NOMO-1 treated with DMSO at 0.1 percent for 48 hours (cell line): ENCODE results near the gene MACROD2.
"Not testable (repeated sequence)": the region's sequence is repeated elsewhere in the genome, so short reads cannot be mapped to it uniquely, and the experiment has no call there.

Source experiments
- DNase-seq: peaks from one replicate; lab custom pipeline; 2025; ENCODE audit not compliant: unreplicated experiment; lab: John Stamatoyannopoulos, UW

Gene MACROD2

DNA sequence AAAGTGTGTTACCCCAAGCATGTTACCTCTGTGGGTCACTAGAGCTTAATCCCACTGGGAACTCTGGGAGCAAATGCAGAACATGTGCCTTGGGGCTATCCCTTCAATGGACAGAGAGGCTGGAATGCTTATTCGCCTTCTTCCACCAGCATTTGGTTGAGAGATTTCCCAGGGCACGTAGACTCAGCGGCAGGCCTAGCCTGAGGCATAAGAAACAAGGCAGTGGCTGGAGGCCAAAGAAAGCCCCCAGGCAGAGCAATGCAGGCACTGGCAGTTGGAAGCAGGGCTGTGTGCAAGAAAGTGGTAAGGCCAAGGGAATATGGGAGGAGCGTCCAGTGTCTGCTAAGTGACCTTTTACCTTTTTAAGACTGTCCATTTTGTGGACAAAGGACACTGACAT is 456.1 kb downstream of the MACROD2 start:
- no peak for DNase-seq

DNA sequence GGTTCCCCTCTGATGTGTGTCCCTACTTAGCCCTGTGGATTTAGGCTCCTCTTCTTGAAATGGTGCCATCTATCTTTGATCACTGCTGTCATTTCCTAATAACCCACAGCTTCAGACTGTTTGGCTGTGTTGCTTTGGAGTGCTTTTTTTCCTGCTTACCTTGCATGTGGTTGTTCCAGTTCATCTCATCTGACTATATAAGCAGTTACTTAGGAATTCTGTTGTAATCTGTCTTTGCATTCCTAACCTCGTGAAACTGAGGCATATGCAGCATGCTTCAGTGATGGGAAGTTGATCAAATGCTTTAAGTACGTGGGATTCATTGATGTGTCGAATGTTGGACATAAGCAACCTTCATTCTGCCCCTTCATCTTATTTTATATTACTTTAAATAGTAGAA is 457.9 kb downstream of the MACROD2 start:
- no peak for DNase-seq

DNA sequence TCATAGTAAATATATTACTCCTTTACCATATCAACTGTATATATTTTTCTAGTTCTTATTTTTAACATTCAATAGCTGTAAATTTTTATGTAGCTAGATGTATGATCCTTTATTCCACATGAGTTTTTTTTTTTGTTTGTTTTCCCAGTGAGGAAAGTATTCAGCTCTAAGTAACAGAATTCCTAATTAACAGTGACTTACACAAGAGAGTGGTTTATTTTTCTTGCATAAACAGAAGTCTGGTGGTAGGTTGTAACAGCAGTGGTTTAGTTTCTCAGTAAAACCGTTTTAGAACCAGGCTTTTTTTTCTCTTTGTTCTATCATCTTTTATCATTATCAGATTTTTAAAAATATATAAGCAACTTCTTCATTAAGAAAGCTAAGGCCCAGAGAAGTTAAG is 459.0 kb downstream of the MACROD2 start:
- DNase-seq: no peak

DNA sequence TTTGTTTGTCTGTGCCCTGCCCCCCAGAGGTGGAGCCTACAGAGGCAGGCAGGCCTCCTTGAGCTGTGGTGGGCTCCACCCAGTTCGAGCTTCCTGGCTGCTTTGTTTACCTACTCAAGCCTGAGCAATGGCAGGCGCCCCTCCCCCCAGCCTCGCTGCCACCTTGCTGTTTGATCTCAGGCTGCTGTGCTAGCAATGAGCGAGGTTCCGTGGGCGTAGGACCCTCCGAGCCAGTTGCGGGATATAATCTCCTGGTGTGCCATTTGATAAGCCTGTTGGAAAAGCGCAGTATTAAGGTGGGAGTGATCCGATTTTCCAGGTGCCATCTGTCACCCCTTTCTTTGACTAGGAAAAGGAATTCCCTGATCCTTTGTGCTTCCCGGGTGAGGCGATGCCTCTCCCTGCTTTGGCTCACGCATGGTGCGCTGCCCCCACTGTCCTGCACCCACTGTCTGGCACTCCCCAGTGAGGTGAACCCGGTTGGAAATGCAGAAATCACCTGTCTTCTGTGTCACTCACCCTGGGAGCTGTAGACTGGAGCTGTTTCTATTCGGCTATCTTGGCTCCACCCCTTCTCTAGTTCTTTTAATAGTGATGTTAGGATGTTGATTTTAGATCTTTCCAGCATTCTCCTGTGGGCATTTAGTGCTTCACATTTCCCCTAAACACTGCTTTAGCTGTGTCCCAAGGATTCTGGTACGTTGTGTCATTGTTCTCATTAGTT is 471.9 kb downstream of the MACROD2 start:
- DNase-seq: not testable (repeated sequence)

DNA sequence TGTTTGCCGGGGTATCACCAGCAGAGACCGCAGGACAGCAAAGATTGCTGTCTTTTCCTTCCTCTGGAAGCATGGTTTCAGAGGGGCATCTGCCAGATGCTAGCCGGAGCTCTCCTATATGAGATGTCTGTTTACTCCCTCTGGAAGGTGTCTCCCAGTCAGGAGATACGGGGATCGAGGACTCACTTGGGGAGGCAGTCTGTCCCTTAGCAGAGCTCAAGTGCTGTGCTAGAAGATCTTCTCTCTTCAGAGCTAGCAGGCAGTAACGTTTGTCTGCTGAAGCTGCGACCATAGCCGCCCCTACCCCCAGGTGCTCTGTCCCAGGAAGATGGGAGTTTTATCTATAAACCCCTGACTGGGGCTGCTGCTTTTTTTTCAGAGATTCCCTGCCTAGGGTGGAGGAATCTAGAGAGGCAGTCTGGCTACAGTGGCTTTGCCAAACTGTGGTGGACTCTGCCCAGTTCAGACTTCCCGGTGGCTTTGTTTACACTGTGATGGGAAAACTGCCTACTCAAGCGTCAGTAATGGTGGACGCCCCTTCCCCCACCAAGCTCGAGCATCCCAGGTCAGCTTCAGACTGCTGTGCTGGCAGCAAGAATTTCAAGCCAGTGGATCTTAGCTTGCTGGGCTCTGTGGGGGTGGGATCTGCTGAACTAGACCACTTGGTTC is 475.0 kb downstream of the MACROD2 start:
- DNase-seq: no peak

DNA sequence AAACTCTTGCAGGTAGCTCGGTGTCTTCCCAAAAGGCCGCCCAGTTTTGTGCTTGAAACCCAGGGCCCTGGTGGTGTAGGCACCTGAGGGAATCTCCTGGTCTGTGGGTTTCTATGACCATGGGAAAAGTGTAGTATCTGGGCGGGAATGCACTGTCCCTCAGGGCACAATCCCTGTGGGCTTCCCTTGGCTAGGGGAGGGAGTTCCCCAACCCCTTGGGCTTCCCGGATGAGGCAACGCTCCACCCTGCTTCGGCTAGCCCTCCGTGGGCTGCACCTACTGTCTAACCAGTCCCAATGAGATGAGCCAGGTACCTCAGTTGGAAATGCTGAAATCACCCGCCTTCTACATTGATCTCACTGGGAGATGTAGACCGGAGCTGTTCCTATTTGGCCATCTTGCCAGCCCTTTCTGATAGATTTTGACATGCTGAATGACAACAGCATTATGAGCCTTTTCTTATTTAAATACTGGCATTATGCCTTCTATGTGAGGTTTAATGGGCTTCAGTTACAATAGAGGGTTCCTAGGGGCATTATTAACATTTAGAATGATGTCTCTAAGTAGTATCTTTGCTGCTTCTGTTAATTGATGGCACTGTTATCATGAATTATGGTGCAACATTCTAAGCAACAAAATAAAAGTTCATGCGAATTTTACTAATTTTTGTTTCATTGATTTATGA is 475.8 kb downstream of the MACROD2 start:
- DNase-seq: no peak

DNA sequence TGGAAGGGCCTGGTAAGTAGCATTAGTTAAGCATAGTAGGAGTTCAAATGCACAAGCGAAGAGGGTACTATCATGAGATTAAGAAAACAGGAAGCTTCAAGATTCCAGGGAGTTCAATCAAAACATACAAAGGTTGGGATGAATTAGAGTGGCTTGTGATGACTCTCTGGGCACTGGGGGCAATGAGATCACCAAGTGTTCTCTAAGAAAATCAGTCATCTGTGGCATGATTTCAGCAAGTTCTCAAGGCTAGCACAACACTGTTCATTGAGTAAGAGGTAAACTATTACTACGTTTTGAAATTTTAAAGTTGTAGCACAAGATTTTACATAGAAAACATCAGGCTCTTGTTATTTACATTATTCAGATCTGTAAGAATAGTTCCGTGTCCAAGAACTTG is 481.8 kb downstream of the MACROD2 start:
- DNase-seq: no peak

DNA sequence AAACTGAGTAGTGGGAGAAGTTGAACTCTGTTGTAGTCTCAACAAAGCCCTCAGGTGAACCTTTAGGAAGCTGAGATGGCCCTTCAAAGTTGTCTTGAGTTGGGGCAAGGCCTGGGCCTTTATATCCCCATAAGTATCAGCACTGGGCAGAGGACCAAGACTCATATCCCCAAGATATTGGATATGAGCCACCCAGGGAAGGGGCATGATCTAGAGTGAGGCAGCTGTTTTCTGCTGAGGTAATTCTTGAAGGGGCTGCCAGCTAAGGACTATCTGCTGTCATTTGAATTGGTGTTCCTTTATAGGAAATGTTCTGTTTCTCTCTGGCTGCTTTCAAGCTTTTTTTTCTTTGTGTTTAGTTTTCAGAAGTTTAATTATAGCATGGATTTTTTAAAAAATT is 482.8 kb downstream of the MACROD2 start:
- DNase-seq: no peak

DNA sequence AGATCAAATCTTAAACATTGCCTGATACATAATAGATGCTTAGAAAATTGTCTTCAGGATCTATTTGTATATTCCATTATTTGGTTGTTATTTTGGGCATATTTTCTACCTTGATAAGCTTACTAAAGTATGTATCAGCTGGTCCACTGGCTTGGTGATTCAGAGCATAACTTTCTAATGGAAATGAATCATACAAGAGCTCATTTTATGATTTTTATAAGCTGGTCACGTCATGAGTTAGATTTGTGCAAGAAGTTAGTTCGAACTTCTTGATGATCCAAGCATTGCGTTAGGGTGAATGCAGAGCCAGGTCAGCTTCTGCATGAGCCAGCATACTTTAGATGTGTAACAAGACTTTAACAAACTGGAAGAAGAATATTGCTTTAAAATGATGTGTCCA is 486.5 kb downstream of the MACROD2 start:
- no peak for DNase-seq

DNA sequence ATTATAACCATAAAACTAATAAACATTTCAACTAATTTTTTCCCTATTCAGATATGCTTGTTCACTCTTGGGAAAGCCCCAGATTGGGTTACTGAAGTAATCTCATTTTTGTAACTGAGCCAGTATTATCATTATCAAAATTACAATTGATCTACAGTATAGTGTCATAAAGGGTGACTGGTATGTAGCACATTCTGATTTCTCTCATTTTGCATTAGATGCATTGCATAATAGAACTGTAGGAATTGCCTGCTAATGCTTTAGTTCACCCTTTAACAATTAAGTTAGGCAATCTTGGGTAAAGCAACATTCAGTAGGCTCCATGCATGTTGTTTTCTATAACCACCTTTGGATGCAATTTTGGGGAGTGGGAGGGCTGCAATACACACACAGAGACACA is 492.9 kb downstream of the MACROD2 start:
- no peak for DNase-seq

DNA sequence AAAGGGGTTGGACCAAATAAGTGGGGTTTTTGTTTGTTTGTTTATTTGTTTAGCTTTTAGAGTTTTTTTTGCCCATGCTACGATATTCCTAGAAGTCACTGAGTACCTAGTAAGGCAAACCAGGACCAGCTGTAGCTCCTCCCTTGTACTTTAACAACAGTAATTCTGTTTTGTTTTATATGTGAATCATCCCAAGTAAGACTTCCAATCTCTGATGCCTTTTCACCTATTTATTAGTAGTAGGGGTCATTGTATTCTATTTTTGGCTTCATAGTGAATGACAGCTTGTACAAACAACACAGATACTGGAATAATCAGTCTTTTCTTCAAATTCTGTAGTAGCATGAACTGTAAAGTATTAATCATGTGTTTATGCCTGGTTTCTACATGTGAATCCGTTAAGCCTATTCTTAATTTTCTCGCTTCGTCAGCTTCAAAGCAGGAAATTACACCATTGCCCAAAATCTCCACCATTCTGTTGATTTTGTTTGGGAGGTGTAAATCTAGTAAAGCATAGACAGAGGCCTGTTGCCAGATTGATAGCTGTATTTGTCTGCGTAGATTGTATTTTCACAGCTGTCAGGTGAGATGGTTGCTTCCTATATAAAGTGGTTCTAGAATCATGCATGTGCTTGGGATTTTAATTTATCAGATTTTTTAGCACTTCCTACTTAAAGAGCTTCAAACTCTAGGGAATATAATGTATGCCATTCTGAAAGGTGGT is 493.6 kb downstream of the MACROD2 start:
- no peak for DNase-seq

DNA sequence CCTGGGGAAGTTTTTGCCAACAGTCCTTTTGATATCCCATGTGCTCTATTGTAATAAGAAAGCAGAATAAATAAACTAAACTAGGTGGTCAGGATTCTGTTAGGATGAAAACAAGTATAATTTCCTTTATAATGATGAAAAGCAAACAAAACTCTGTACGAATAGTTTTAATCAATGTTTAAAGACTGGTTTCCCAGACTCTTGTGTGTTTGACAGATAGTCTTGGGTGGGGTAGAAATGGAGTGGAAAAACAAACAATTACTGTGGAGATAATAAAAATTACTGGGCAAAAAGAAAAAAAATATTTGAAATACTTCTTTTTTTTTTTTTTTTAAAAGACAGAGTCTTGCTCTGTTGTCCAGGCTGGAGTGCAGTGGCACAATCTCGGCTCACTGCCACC is 494.2 kb downstream of the MACROD2 start:
- no peak for DNase-seq

DNA sequence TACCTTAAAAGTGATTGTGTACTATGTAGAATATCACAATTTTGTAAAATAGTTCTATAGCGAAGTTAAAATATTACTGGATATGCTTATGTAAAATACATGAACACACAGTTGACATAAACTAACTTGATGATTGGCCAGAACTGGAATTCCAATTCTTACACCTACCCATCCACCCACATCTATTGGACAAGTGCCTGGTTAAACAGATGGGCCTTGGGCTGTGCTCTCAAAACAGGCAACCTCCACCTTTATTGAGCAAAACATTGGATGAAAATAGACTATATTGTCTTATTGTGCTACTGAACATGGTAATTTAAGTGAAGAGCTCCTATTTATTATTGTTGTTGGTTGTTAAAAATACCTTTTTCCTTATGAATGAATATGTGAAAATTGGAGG is 496.1 kb downstream of the MACROD2 start:
- no peak for DNase-seq

DNA sequence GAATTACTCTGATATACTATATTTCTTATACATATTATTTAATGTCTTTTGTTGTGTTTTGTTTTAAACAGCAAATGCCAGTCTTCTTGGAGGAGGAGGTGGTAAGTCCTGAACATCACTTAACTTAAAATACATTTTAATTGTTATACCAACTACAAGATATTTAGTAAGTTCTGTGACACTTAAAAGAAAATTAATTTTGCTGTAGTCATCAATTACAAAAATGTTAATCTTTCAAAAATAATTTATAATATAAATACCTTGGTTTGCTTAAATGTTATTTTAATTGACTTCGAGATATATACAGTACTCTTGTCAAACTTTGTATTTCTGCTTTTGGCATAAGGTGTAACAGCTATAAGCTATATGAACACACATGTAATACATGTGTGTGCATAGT is 498.1 kb downstream of the MACROD2 start:
- DNase-seq: no peak

DNA sequence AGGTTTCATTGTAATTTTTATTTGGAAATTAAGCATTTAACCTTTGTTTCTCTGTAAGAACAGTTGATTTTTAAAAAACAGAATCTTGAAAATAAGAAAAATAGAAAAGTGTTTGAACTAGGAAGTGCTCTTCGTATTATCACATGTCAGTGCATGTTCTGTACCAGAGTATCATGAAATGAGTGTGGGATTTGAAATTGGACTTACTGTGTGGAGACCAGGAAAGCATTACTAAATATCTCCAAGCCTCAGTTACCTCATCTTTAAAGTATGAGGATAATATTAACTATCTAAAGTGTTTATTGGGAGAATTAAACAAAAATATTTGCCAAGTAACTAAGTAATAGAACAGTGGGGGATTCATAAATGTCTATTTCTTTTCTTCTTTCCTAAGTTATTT is 499.0 kb downstream of the MACROD2 start:
- DNase-seq: no peak

DNA sequence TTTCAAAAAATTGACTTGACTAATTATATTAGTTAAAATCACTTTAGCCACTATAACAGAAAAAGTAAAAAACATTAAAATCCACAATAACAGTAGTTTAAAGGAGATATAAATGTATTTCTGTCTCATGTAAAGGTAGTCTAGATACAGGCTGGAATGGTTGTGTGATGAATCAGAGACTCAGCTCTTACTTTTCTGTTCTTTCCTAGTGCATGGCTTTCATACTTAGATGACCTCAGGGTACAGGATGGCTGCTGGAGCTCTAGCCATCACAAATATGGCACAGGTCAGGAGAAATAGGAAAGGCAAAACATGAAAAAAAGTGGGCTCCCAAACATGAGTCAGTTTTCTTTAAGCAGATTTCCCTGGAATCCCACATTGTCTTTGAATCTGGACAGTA is 499.8 kb downstream of the MACROD2 start:
- DNase-seq: no peak

DNA sequence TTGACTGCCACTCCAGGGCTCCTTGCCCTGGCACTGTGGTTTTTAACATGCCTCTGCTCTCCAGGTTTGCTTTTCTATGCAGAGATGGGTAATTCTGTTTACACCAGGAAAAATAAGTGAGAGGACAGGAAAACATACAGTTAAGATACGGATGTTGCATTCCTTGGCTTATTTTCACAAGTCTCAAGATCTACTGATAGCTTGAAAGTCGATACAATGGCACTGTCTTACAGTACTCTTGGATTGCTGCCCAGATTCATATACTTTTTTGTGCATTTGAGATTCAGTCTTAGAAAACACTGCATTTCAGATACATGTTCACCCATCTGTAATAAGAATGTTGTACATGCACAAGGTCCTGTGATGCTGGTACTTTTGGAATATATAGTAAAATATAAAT is 501.7 kb downstream of the MACROD2 start:
- DNase-seq: no peak

DNA sequence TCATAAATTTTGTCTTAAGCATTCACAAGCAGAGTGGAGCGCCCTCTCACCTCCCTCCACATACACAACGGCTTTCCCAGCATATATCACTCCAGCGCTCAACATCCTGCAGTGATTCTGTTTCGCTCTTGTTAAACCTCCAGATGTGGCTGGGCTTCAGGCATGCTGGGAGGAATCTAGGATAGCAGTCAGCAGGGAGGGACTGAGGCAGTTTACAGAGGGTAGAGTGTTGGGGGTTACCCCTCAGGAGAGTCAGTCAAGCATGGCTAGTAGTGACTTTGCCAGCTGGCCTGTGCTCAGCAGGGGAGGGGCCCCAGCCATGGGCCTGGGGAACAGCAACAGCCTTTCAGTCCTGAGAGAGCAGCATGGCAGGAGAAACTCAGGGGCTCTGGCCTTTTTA is 503.5 kb downstream of the MACROD2 start:
- no peak for DNase-seq

DNA sequence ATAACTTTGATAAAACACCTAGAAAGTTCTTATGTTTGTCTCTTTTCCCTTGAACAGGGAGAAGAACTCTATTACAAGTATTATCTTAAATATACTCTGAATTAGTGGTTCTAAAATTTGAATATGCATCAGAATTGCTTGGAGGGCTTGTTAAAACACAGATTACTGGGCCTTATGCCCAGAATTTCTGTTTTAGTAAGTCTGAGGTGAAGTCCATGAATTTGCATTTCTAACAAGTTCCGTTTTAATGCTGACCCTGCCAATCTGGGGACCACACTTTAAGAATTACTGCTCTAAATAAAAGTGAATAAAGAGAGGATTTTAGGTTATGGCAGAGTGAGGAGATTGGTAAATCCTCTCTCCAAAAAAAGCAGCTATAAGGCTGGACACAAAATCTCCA is 510.2 kb downstream of the MACROD2 start:
- DNase-seq: no peak

DNA sequence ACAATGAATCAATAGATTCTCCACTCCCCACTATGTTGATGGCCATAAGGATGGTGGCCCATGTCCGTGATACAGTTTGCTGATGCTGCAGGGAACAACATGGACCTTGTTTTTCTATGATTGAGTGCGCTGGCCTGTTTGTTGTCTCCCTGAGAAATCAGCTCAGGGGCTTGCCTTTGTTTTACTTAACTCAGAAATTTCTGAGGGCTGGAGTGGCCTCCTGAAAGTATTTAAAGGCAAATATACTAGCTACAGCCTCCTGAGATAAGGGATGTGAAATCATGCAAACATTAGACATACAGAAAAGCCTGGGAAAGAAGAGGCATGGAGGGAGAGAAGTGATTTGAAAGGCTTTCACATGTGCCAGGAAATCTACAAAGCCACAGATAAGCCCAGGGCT is 512.4 kb downstream of the MACROD2 start:
- DNase-seq: no peak

DNA sequence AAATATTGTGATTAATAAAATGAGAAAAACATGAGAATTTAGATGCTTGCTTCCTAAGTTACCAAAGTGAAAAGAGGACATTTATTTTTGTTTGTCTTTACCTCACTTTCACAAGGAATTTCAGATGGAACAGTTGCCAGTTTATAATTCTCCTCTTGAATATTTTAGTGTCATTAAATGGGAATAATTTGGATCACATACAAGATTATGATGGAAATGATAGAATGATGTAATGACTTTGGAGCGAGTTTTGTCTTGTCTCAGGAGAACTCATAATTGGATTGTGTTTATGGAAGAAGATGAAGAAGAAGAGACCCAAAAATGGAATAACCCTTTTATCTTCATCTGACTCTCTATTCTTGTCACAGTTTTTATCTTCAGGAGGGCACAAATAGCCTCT is 515.0 kb downstream of the MACROD2 start:
- no peak for DNase-seq

DNA sequence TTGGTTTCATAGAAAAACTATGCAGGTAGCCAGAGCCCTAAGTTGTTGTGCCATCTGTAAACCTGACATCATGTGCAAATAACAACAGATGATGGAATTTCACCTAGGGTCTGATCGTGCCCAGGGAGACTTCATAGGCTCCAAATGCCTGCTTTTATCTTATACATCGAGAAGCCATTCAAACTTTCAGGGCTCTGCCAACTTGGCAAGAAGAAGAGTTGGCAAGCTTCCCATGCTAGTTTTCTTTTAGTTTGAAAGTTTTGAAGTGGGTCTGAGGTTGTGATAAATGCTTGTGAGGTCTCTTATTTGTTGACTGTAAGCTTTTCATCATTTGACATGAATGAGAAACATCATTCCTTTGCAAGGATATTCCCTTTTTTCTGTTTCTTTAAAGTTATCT is 517.5 kb downstream of the MACROD2 start:
- no peak for DNase-seq
